Thyroid gland (tissue), 4 donors: Measurements from ENCODE around the gene CPXM2.

Experiments
- CTCF ChIP-seq, 6 experiments: fragments of 200-600 bp in 3 of 6; fragments of 450-650 bp in 3 of 6; sonication (generic) in 3 of 6; IDR thresholded peaks; one replicate each; pipeline ENCODE4 v1.5.1; 2016 to 2019; ENCODE audit warnings: antibody characterized with exemption in 6 of 6, mild to moderate bottlenecking in 2 of 6, inconsistent platforms in 1 of 6, moderate library complexity in 1 of 6
- POLR2A ChIP-seq, 2 donors: fragments of 450-650 bp; IDR thresholded peaks; one replicate each; pipeline ENCODE4 v1.6.1; 2017; ENCODE audit warnings: antibody characterized with exemption in 2 of 2, mild to moderate bottlenecking in 2 of 2, moderate library complexity in 1 of 2

- TF ChIP-seq CTCF (IDR thresholded peaks at IDR 0.05) (no peak), POLR2A (IDR thresholded peaks at IDR 0.05) (no peak)
Measured at GRCh38 chr10:123863183-123863575, 28.4 kb downstream of the CPXM2 start.
